Skin of body (tissue), 2 donors: ENCODE results near the gene SEL1L3. TPM values are rescaled to one million over a fixed set of nuclear protein-coding genes. Genes with fewer than 3 reads are reported as not detected.

Experiments used
- DNase-seq: peaks from one replicate; lab custom pipeline; 2025; lab: John Stamatoyannopoulos, UW
- total RNA-seq: library from RNA; depleted of rRNA; stranded (reverse); fragments of >200 nt; gene quantifications from one replicate; pipeline ENCODE4 v1.2.3, GENCODE V29; 2014

SEL1L3 gene
- total RNA-seq, 1 donor from 2014 or later: 13.0 TPM

- DNase-seq: no peak
Observed at GRCh38 chr4:25818876-25819275, 43.9 kb downstream of the SEL1L3 start.

- peak; percentile 57 for DNase-seq
Observed at GRCh38 chr4:25818371-25818871, 44.4 kb downstream of the SEL1L3 start.

- no peak for DNase-seq
Observed at GRCh38 chr4:25817059-25817681, 45.6 kb downstream of the SEL1L3 start.

GRCh38 chr4:25816591-25817058 lies 46.2 kb downstream of the SEL1L3 start:
- no peak for DNase-seq

- DNase-seq: no peak
Observed at GRCh38 chr4:25815586-25815985, 47.2 kb downstream of the SEL1L3 start.

GRCh38 chr4:25814301-25815136 lies 48.3 kb downstream of the SEL1L3 start:
- no peak for DNase-seq

GRCh38 chr4:25813448-25814106 lies 49.2 kb downstream of the SEL1L3 start:
- no peak for DNase-seq

DNA sequence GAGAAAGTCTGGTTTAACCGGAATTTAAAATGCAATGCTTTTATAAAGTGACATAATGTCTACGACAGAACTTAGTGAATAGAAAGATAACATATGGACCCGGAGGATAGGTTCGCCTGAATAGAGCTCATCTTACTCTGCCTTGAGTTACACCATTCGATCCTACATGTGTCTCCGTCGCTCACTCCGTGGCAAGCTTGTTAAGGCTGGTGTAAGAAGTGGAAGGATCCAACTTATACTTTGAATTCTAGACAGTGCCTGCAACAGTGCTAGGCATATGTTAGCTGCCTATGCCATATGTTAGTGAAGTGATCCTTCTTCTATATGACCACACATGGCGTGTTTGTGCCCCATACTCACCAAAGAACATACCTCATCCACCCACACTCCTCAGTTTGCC lies 50.9 kb downstream of the SEL1L3 start:
- no peak for DNase-seq

DNA sequence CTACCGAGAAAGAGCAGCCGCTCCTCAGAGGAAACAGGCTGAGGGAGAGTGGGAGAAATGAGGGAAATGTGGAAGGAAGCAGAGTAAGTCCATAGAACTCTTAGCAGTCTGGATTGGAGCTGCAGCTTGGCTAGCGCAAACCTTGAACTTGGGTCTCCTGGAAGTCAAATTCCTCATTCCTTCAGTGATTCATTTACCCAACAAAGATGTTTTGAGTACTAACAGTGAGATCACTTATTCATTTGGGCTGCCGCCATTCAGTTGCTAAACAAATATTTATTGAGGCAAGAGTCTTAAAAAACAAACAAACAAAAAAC lies 51.5 kb downstream of the SEL1L3 start:
- no peak for DNase-seq

GRCh38 chr4:25810461-25811373 lies 52.1 kb downstream of the SEL1L3 start:
- no peak for DNase-seq

- no peak for DNase-seq
Observed at GRCh38 chr4:25809996-25810395, 52.8 kb downstream of the SEL1L3 start.

- no peak for DNase-seq
Observed at GRCh38 chr4:25807102-25807728, 55.6 kb downstream of the SEL1L3 start.

DNA sequence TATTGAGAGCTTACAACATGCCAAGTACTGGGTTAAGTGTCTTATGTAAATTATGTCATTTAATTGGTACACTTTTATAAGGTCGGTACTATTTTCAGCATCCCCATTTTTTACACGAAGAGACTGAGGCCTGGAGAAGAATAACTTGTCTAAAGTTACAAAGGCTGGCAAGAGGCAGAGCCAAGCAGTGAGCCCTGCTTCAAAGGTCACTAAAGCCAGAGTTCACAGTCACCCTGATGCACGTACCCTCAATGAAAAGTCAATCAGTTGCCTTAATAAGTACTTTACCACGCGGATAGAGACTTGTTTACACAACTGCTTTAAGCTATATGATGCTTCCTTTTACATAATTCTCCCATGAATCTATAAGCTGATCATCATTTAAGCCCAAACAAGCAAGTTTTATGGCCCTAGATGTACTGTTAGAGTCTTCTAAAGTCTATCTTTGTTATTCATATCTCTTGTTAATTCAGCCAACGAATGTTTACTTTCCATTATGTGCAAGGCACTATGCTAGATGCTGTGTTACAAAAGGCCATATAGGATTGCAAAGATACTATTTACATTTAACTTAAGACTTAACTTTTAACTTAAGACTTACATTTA lies 57.4 kb downstream of the SEL1L3 start:
- DNase-seq: no peak

DNA sequence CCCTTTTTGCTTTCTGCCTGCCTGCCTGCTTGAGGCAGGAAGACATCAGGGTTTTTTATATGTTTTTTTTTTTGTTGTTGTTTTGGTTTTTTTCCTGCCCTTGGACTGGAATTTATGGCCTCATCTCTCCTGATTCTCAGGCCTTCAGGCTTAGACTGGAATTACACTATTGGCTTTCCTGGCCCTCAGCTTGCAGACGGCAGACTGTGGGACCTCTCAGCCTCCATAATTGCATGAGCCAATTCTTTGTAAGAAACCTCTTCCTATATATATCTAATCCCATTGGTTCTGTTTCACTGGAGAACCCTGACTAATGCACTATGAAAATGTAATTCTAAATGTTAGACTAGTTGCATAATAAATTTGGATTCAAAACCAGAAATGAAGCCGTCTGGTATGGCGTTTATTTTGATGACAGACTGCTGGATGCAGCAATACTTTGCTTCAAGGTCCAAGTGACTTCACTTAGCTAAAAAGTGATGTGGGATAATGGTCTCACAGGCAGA lies 59.0 kb downstream of the SEL1L3 start:
- DNase-seq: no peak

GRCh38 chr4:25801594-25801993 lies 61.2 kb downstream of the SEL1L3 start:
- no peak for DNase-seq

GRCh38 chr4:25800245-25800644 lies 62.5 kb downstream of the SEL1L3 start:
- DNase-seq: no peak

- no peak for DNase-seq
Observed at GRCh38 chr4:25799522-25799921, 63.3 kb downstream of the SEL1L3 start.

- no peak for DNase-seq
Observed at GRCh38 chr4:25797136-25797535, 65.7 kb downstream of the SEL1L3 start.

- no peak for DNase-seq
Observed at GRCh38 chr4:25795566-25796454, 67.0 kb downstream of the SEL1L3 start.
